Tibial nerve (tissue), 4 donors: ENCODE measurements around the gene NT5C1B. TPM values are rescaled to one million over a fixed set of nuclear protein-coding genes. Genes with fewer than 3 reads are reported as not detected.

Source experiments
- DNase-seq, 2 donors: peaks; one replicate each; pipeline ENCODE4 v3.0.0-alpha.2; 2019; ENCODE audit warnings: low spot score in 2 of 2
- H3K27ac ChIP-seq, 4 donors: fragments of 200-600 bp; sonication (generic) in 3 of 4; one replicate each; pipeline ENCODE4 v1.5.1; 2017 to 2019; ENCODE audit warnings: mild to moderate bottlenecking in 1 of 4
- H3K27me3 ChIP-seq, 2 donors: fragments of 200-600 bp; sonication (generic) in 1 of 2; one replicate each; pipeline versions ENCODE4 v1.5.1 to v1.6.0; 2017 to 2019
- H3K36me3 ChIP-seq, 3 donors: fragments of 200-600 bp; sonication (generic); one replicate each; pipeline ENCODE4 v1.5.1; 2018 to 2019
- H3K4me1 ChIP-seq, 4 donors: fragments of 200-600 bp; sonication (generic) in 3 of 4; one replicate each; pipeline ENCODE4 v1.5.1; 2017 to 2019
- H3K4me3 ChIP-seq, 4 donors: fragments of 200-600 bp; sonication (generic) in 3 of 4; one replicate each; pipeline ENCODE4 v1.5.1; 2017 to 2019; ENCODE audit warnings: mild to moderate bottlenecking in 1 of 4, moderate library complexity in 1 of 4
- H3K9me3 ChIP-seq, 4 donors: fragments of 200-600 bp; sonication (generic) in 3 of 4; one replicate each; pipeline ENCODE4 v1.5.1; 2017 to 2019
- EP300 ChIP-seq, 2 donors: sonication (generic); formaldehyde crosslinking; IDR thresholded peaks; one replicate each; pipeline ENCODE4 v1.6.1; 2017; ENCODE audit warnings: antibody characterized with exemption in 2 of 2, mild to moderate bottlenecking in 1 of 2
- POLR2A ChIP-seq, 2 donors: fragments of 450-650 bp; IDR thresholded peaks; one replicate each; pipeline ENCODE4 v1.6.1; 2017; ENCODE audit warnings: antibody characterized with exemption in 2 of 2, mild to moderate bottlenecking in 2 of 2, moderate library complexity in 2 of 2
- WGBS, 2 donors: methylation state at CpG; one replicate each; pipeline ENCODE4 v1.1.5; 2018; 5-methylcytosine and 5-hydroxymethylcytosine counted together
- total RNA-seq, 4 donors: library from RNA; depleted of rRNA; stranded (reverse); fragments of >200 nt; gene quantifications; one replicate each; pipeline ENCODE4 v1.1.0, GENCODE V29; 2016
- TF ChIP-seq, protein P1 (sequence below), 5 experiments: fragments of 200-600 bp in 3 of 5; fragments of 450-650 bp in 2 of 5; sonication (generic) in 3 of 5; IDR thresholded peaks; one replicate each; pipeline ENCODE4 v1.5.1; 2016 to 2019; ENCODE audit warnings: antibody characterized with exemption in 5 of 5, mild to moderate bottlenecking in 3 of 5, moderate library complexity in 2 of 5

The NT5C1B gene
- total RNA-seq, 4 donors from 2014 or later = not detected

DNA sequence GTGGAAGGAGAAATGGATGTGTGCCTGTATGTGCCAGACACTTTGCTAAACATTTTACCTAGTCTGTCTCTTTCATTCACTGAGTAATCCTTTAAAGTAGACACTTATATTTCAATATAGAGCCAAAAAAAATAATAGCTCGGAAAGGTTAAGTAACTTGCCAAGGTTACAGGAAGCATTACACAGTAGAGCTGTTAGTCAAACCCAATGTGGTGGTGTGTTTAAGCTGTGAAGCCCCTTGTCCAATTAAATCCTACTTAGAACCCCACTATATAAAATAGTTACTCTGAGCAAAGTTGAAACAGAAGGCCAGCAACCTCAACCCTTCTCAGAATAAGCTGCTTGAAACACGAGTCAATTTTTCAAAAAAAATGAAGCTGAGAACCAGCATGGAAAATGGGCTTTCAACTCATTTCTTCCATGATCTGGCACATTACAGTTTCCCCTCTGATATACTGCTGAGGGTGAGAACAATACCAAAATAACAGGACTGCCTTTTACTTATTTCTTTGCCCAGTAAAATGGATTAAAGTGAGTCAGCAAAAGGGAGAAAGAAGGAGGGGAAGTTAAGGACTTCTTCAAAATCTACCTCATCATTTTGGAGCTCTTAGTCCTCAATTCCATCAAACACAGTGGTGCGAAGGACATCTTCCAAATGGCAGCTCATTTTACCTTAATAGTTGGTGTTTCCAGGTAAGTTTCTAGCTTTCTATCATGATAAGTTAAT, 36.9 kb downstream of the NT5C1B start:
- no peak overlapping the region for H3K27ac ChIP-seq
- no peak for DNase-seq
- H3K4me3 ChIP-seq = no peak overlapping the region

DNA sequence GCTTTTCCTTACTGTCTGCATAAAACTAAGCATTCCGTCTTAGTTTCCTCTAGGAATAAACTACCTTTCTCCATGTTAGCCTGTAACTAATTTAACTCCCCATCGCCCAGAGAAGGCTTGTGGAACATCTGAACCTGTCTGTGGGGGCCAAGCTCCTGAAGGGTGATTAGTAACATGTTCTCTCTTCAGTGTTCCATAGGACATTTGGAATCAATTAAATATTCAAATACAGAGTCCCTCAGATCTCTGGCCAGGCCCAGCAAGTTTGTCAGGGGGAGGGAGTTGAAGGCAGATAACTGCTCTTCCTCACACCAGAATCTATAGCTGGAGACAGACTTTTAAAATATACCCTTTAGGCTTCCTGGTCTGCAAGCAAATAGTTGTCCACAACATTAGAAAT, 37.7 kb downstream of the NT5C1B start:
- Histone ChIP-seq H3K36me3 (peaks cover 0 to 23% (median 0%) of the 10 kb centered on the region in 3 donors), H3K9me3 (no peaks in the 10 kb centered on the region), H3K27me3 (no peaks in the 10 kb centered on the region), H3K4me3 (no peak overlapping the region), H3K27ac (no peak overlapping the region), H3K4me1 (peaks cover 0 to 33% (median 3%) of the 10 kb centered on the region in 4 donors)
- WGBS, 2 donors = 68 to 70% methylated on average over 2 of the region's 2 CpGs
- TF ChIP-seq, protein P1, sequence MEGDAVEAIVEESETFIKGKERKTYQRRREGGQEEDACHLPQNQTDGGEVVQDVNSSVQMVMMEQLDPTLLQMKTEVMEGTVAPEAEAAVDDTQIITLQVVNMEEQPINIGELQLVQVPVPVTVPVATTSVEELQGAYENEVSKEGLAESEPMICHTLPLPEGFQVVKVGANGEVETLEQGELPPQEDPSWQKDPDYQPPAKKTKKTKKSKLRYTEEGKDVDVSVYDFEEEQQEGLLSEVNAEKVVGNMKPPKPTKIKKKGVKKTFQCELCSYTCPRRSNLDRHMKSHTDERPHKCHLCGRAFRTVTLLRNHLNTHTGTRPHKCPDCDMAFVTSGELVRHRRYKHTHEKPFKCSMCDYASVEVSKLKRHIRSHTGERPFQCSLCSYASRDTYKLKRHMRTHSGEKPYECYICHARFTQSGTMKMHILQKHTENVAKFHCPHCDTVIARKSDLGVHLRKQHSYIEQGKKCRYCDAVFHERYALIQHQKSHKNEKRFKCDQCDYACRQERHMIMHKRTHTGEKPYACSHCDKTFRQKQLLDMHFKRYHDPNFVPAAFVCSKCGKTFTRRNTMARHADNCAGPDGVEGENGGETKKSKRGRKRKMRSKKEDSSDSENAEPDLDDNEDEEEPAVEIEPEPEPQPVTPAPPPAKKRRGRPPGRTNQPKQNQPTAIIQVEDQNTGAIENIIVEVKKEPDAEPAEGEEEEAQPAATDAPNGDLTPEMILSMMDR (IDR thresholded peaks at IDR 0.05) = no peak
- TF ChIP-seq POLR2A (IDR thresholded peaks at IDR 0.05) = no peak
- TF ChIP-seq EP300 (IDR thresholded peaks at IDR 0.05) = no peak
- no peak for DNase-seq

More for the DNA sequence above, 36.9 kb downstream of the NT5C1B start:
- H3K4me1 ChIP-seq = peaks cover 0 to 42% (median 7%) of the 10 kb centered on the region in 4 donors
- H3K36me3 ChIP-seq = peaks cover 0 to 23% (median 0%) of the 10 kb centered on the region in 3 donors
- TF ChIP-seq, protein P1 (IDR thresholded peaks at IDR 0.05) = no peak
- no peak for TF ChIP-seq EP300 (IDR thresholded peaks at IDR 0.05)
- no peak for TF ChIP-seq POLR2A (IDR thresholded peaks at IDR 0.05)
- no peaks in the 10 kb centered on the region for H3K9me3 ChIP-seq
- H3K27me3 ChIP-seq = no peaks in the 10 kb centered on the region
- 56 to 63% methylated on average over 3 of the region's 3 CpGs for WGBS, 2 donors

DNA sequence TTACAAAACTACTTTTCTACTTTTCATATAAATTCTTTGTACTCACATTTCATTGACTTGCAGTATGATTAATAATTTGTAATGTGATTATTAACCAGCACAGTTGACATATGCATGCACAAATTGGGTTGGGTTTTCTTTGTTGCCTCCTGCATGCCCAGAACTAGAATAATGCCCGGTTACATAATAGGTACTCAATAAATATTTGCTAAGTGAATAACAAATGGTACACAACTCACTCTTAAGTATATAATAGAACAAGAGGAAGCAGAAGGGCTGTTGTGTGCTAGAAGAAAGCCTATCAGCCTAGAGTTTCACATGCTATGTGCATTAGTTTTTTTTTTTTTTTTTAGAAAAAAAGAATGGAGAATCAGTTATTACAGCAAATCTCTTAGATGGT, 38.2 kb downstream of the NT5C1B start:
- DNase-seq = no peak
- H3K27me3 ChIP-seq = no peaks in the 10 kb centered on the region
- H3K9me3 ChIP-seq = no peaks in the 10 kb centered on the region
- H3K4me1 ChIP-seq = peaks cover 0 to 28% (median 2%) of the 10 kb centered on the region in 4 donors
- peaks cover 0 to 23% (median 0%) of the 10 kb centered on the region in 3 donors for H3K36me3 ChIP-seq
- no peak overlapping the region for H3K4me3 ChIP-seq
- TF ChIP-seq POLR2A (IDR thresholded peaks at IDR 0.05) = no peak
- TF ChIP-seq EP300 (IDR thresholded peaks at IDR 0.05) = no peak
- TF ChIP-seq, protein P1 (IDR thresholded peaks at IDR 0.05) = no peak
- no peak overlapping the region for H3K27ac ChIP-seq
- WGBS, 2 donors = 75 to 88% methylated on average over 1 of the region's 1 CpG

DNA sequence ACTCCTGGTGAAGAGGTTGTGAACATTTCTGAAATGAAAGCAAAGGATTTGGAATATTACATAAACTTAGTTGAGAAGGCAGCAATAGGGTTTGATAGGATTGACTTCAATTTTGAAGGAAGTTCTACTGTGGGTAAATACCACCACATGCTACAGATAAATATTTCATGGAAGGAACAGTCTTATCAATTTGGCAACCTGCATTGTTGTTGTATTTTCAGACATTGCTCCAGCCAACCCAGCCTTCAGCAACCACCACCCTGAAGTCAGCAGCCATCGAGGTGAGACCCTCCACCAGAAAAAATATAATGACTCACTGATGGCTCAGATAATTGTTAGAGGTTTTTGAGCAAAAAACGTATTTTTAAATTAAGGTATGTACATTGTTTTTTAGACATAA, 38.9 kb downstream of the NT5C1B start:
- DNase-seq = no peak
- Histone ChIP-seq H3K4me1 (peaks cover 0 to 27% (median 2%) of the 10 kb centered on the region in 4 donors), H3K4me3 (no peak overlapping the region), H3K27me3 (no peaks in the 10 kb centered on the region), H3K27ac (no peak overlapping the region), H3K9me3 (no peaks in the 10 kb centered on the region), H3K36me3 (peaks cover 0 to 20% (median 0%) of the 10 kb centered on the region in 3 donors)
- TF ChIP-seq EP300 (IDR thresholded peaks at IDR 0.05) (no peak), POLR2A (IDR thresholded peaks at IDR 0.05) (no peak)
- TF ChIP-seq, protein P1 (IDR thresholded peaks at IDR 0.05) = no peak
- 85 to 86% methylated on average over 2 of the region's 2 CpGs for WGBS, 2 donors

DNA sequence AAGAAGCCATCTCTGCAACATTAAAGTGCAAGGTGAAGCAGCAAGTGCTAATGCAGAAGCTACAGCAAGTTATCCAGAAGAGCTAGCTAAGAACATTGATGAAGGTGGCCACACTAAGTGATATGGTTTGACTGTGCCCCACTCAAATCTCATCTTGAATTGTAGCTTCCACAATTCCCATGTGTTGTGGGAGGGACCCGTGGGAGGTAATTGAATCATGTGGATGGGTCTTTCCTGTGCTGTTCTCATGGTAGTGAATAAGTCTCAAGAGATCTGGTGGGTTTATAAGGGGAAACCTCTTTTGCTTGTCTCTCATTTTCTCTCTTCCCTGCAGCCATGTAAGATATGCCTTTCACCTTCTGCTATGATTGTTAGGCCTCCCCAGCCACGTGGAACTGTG, 40.3 kb downstream of the NT5C1B start:
- Histone ChIP-seq H3K36me3 (peaks cover 0 to 7% (median 0%) of the 10 kb centered on the region in 3 donors), H3K9me3 (no peaks in the 10 kb centered on the region), H3K4me1 (peaks cover 0 to 25% (median 2%) of the 10 kb centered on the region in 4 donors), H3K4me3 (no peak overlapping the region), H3K27me3 (no peaks in the 10 kb centered on the region), H3K27ac (no peak overlapping the region)
- WGBS, 2 donors = 87 to 89% methylated on average over 2 of the region's 2 CpGs
- TF ChIP-seq EP300 (IDR thresholded peaks at IDR 0.05) (no peak), POLR2A (IDR thresholded peaks at IDR 0.05) (no peak)
- TF ChIP-seq, protein P1 (IDR thresholded peaks at IDR 0.05) = no peak
- no peak for DNase-seq
